HG02870 (cell line): ENCODE measurements around the gene SIRT7.
"Not testable (repeated sequence)": the region's sequence is repeated elsewhere in the genome, so short reads cannot be mapped to it uniquely, and the experiment has no call there.

Source experiments
- ATAC-seq: cut with Tn5 transposase; IDR thresholded peaks from one replicate; pipeline ENCODE4 v1.9.1; 2021; ENCODE audit warnings: mild to moderate bottlenecking, moderate library complexity; ENCODE audit not compliant: unreplicated experiment

The SIRT7 gene

GRCh38 chr17:81955058-81955681 lies 37.2 kb upstream of the SIRT7 start:
- no peak for ATAC-seq

GRCh38 chr17:81954131-81955057 lies 36.4 kb upstream of the SIRT7 start:
- no peak for ATAC-seq

- not testable (repeated sequence) for ATAC-seq
Measured at GRCh38 chr17:81953443-81953842, 35.5 kb upstream of the SIRT7 start.

GRCh38 chr17:81952792-81953228 lies 34.8 kb upstream of the SIRT7 start:
- ATAC-seq: no peak

GRCh38 chr17:81951785-81952684 lies 34.1 kb upstream of the SIRT7 start:
- no peak for ATAC-seq

- ATAC-seq: no peak
Measured at GRCh38 chr17:81950501-81950900, 32.5 kb upstream of the SIRT7 start.

- no peak for ATAC-seq
Measured at GRCh38 chr17:81948635-81949378, 30.8 kb upstream of the SIRT7 start.

- ATAC-seq: no peak
Measured at GRCh38 chr17:81947189-81947588, 29.2 kb upstream of the SIRT7 start, which contains the start of gene MYADML2. Gene MYADML2 (minus strand): TSS chr17:81947233. CDS start chr17:81941741, 5,492 bp downstream.

- no peak for ATAC-seq
Measured at GRCh38 chr17:81944858-81945257, 26.9 kb upstream of the SIRT7 start.

- ATAC-seq: no peak
Measured at GRCh38 chr17:81942167-81942553, 24.2 kb upstream of the SIRT7 start.

GRCh38 chr17:81941484-81942166 lies 23.6 kb upstream of the SIRT7 start:
- no peak for ATAC-seq

- ATAC-seq: no peak
Measured at GRCh38 chr17:81940538-81941483, 22.8 kb upstream of the SIRT7 start.

GRCh38 chr17:81939881-81940385 lies 22.0 kb upstream of the SIRT7 start:
- ATAC-seq: no peak

GRCh38 chr17:81939218-81939617 lies 21.2 kb upstream of the SIRT7 start:
- ATAC-seq: no peak

- ATAC-seq: no peak
Measured at GRCh38 chr17:81935709-81936084, 17.7 kb upstream of the SIRT7 start.

GRCh38 chr17:81934850-81935708 lies 17.1 kb upstream of the SIRT7 start:
- ATAC-seq: no peak

GRCh38 chr17:81934098-81934757 lies 16.3 kb upstream of the SIRT7 start:
- no peak for ATAC-seq
